Measurements from ENCODE around the gene CBX4. TPM values are rescaled to one million over a fixed set of nuclear protein-coding genes. Genes with fewer than 3 reads are reported as not detected.

The CBX4 gene
- total and polyA plus RNA-seq, 2 of the 13 experiments (the other 11 are each of a cell fraction or from before 2014, with no cell fraction given), result 25.8 to 50.8 TPM

DNA sequence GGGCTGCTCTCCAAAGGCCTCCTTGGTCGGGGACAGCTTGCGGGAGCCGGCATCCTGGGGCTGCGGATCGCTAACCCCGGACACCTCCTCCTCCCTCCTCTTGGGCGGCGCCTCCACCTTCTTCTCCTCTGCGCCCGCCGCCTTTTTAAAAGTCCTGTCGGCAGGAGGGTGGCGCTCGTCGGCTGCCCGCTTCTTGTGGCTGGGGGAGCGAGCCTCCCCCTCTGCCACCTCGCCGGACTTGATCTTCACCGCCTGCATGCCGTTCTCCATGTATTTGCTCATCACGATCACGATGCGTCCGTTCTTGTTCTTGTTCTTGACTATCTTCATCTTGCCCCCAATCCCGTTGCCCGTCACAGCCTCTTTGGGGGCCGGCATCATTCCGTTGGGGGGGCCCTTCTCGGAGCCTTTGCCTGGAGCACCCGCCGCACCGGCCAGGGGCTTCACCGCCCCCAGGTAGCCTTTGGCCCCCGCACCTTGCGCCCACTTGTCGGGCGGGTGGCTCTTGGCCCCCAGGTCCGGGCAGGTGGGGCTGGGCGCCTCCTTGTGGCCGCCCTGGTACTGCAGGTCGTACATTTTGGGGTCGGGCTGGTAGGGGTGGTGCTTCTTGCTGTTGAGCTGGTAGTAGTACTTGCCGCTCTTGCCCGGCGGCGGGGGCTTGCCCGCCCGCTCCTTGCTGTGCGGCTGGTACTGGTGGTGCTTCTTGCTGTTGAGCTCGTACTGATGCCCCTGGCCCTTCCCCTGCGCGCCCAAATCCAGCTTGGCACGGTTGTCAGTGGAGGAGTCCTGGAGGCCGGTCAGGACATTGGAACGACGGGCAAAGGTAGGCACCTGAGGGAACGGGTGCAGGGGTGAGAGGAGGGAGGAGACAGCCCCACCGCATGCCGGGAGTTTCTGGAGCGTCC is 4.4 kb downstream of the CBX4 start (continued):
- TF ChIP-seq, protein P1, sequence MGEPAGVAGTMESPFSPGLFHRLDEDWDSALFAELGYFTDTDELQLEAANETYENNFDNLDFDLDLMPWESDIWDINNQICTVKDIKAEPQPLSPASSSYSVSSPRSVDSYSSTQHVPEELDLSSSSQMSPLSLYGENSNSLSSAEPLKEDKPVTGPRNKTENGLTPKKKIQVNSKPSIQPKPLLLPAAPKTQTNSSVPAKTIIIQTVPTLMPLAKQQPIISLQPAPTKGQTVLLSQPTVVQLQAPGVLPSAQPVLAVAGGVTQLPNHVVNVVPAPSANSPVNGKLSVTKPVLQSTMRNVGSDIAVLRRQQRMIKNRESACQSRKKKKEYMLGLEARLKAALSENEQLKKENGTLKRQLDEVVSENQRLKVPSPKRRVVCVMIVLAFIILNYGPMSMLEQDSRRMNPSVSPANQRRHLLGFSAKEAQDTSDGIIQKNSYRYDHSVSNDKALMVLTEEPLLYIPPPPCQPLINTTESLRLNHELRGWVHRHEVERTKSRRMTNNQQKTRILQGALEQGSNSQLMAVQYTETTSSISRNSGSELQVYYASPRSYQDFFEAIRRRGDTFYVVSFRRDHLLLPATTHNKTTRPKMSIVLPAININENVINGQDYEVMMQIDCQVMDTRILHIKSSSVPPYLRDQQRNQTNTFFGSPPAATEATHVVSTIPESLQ (CRISPR knock-in tag; conservative IDR thresholded peaks at IDR 0.05), result no peak
- TF ChIP-seq SRF (IDR thresholded peaks at IDR 0.05; ENCODE audit: low read depth, low read length) (0 out of 2 replicates have a peak, but pooled peaks have one; percentile 28), AGO1 (IDR thresholded peaks at IDR 0.05; ENCODE audit: low read depth, low read length, poor library complexity, severe bottlenecking) (peak; percentile 70), THAP11 (CRISPR knock-in tag; IDR thresholded peaks at IDR 0.05) (0 out of 2 replicates have a peak, but pooled peaks have one; percentile 24), AGO2 (optimal IDR thresholded peaks at IDR 0.05; ENCODE audit: low read depth, low read length) (peak; percentile 95), ZNF263 (CRISPR knock-in tag; IDR thresholded peaks at IDR 0.05) (peak; percentile 43; the same call in 1 of the 2 replicates), SMC3 (IDR thresholded peaks at IDR 0.05; ENCODE audit: low read length) (peak; percentile 17; the same call in 1 of the 2 replicates), FOXC1 (CRISPR knock-in tag; IDR thresholded peaks at IDR 0.05; ENCODE audit: borderline replicate concordance) (no peak), ZFY (CRISPR knock-in tag; IDR thresholded peaks at IDR 0.05) (peak; percentile 40; the same call in 1 of the 2 replicates), TBX2 (CRISPR knock-in tag; IDR thresholded peaks at IDR 0.05; ENCODE audit: borderline replicate concordance) (0 out of 2 replicates have a peak, but pooled peaks have one; percentile 41), KLF6 (CRISPR knock-in tag; IDR thresholded peaks at IDR 0.05) (no peak), KLF9 (CRISPR knock-in tag; IDR thresholded peaks at IDR 0.05; ENCODE audit: low read depth) (no peak)
- TF ChIP-seq, protein P2, sequence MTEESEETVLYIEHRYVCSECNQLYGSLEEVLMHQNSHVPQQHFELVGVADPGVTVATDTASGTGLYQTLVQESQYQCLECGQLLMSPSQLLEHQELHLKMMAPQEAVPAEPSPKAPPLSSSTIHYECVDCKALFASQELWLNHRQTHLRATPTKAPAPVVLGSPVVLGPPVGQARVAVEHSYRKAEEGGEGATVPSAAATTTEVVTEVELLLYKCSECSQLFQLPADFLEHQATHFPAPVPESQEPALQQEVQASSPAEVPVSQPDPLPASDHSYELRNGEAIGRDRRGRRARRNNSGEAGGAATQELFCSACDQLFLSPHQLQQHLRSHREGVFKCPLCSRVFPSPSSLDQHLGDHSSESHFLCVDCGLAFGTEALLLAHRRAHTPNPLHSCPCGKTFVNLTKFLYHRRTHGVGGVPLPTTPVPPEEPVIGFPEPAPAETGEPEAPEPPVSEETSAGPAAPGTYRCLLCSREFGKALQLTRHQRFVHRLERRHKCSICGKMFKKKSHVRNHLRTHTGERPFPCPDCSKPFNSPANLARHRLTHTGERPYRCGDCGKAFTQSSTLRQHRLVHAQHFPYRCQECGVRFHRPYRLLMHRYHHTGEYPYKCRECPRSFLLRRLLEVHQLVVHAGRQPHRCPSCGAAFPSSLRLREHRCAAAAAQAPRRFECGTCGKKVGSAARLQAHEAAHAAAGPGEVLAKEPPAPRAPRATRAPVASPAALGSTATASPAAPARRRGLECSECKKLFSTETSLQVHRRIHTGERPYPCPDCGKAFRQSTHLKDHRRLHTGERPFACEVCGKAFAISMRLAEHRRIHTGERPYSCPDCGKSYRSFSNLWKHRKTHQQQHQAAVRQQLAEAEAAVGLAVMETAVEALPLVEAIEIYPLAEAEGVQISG (CRISPR knock-in tag; IDR thresholded peaks at IDR 0.05), result peak; percentile 20; the same call in 1 of the 2 replicates
- TF ChIP-seq, protein P3, sequence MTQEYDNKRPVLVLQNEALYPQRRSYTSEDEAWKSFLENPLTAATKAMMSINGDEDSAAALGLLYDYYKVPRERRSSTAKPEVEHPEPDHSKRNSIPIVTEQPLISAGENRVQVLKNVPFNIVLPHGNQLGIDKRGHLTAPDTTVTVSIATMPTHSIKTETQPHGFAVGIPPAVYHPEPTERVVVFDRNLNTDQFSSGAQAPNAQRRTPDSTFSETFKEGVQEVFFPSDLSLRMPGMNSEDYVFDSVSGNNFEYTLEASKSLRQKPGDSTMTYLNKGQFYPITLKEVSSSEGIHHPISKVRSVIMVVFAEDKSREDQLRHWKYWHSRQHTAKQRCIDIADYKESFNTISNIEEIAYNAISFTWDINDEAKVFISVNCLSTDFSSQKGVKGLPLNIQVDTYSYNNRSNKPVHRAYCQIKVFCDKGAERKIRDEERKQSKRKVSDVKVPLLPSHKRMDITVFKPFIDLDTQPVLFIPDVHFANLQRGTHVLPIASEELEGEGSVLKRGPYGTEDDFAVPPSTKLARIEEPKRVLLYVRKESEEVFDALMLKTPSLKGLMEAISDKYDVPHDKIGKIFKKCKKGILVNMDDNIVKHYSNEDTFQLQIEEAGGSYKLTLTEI (CRISPR knock-in tag; conservative IDR thresholded peaks at IDR 0.05), result no peak
- TF ChIP-seq, protein P4, sequence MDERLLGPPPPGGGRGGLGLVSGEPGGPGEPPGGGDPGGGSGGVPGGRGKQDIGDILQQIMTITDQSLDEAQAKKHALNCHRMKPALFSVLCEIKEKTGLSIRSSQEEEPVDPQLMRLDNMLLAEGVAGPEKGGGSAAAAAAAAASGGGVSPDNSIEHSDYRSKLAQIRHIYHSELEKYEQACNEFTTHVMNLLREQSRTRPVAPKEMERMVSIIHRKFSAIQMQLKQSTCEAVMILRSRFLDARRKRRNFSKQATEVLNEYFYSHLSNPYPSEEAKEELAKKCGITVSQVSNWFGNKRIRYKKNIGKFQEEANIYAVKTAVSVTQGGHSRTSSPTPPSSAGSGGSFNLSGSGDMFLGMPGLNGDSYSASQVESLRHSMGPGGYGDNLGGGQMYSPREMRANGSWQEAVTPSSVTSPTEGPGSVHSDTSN (CRISPR knock-in tag; IDR thresholded peaks at IDR 0.05), result no peak
- TF ChIP-seq, protein P5, sequence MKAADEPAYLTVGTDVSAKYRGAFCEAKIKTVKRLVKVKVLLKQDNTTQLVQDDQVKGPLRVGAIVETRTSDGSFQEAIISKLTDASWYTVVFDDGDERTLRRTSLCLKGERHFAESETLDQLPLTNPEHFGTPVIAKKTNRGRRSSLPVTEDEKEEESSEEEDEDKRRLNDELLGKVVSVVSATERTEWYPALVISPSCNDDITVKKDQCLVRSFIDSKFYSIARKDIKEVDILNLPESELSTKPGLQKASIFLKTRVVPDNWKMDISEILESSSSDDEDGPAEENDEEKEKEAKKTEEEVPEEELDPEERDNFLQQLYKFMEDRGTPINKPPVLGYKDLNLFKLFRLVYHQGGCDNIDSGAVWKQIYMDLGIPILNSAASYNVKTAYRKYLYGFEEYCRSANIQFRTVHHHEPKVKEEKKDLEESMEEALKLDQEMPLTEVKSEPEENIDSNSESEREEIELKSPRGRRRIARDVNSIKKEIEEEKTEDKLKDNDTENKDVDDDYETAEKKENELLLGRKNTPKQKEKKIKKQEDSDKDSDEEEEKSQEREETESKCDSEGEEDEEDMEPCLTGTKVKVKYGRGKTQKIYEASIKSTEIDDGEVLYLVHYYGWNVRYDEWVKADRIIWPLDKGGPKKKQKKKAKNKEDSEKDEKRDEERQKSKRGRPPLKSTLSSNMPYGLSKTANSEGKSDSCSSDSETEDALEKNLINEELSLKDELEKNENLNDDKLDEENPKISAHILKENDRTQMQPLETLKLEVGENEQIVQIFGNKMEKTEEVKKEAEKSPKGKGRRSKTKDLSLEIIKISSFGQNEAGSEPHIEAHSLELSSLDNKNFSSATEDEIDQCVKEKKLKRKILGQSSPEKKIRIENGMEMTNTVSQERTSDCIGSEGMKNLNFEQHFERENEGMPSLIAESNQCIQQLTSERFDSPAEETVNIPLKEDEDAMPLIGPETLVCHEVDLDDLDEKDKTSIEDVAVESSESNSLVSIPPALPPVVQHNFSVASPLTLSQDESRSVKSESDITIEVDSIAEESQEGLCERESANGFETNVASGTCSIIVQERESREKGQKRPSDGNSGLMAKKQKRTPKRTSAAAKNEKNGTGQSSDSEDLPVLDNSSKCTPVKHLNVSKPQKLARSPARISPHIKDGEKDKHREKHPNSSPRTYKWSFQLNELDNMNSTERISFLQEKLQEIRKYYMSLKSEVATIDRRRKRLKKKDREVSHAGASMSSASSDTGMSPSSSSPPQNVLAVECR (CRISPR knock-in tag; IDR thresholded peaks at IDR 0.05; ENCODE audit: borderline replicate concordance), result no peak
